ENCODE data around the gene DUSP7.

DUSP7 gene

GRCh38 chr3:52076896-52077780, 20.8 kb upstream of the DUSP7 start:
- Histone ChIP-seq H3K79me2 (ENCODE audit: control insufficient read depth, insufficient read depth, low read length, unreplicated experiment) (no peaks in the 10 kb centered on the region), H3K27ac (ENCODE audit: low read depth, low read length) (no peak overlapping the region), H3K4me3 (ENCODE audit: low read depth, low read length) (no peak overlapping the region), H3K27me3 (ENCODE audit: insufficient read depth, low read length) (no peaks in the 10 kb centered on the region), H2AFZ (ENCODE audit: low read length, unreplicated experiment) (no peak overlapping the region), H3K4me1 (ENCODE audit: control insufficient read depth, insufficient read depth, low read length, unreplicated experiment) (no peaks in the 10 kb centered on the region), H3K36me3 (ENCODE audit: insufficient read depth, low read length) (no peaks in the 10 kb centered on the region)

GRCh38 chr3:52073490-52073889, 17.1 kb upstream of the DUSP7 start:
- H3K36me3 ChIP-seq (ENCODE audit: insufficient read depth, low read length), result no peaks in the 10 kb centered on the region
- no peak overlapping the region for H2AFZ ChIP-seq (ENCODE audit: low read length, unreplicated experiment)
- no peaks in the 10 kb centered on the region for H3K79me2 ChIP-seq (ENCODE audit: control insufficient read depth, insufficient read depth, low read length, unreplicated experiment)
- no peak overlapping the region for H3K4me3 ChIP-seq (ENCODE audit: low read depth, low read length)
- H3K4me1 ChIP-seq (ENCODE audit: control insufficient read depth, insufficient read depth, low read length, unreplicated experiment), result no peaks in the 10 kb centered on the region
- H3K27ac ChIP-seq (ENCODE audit: low read depth, low read length), result no peak overlapping the region
- no peaks in the 10 kb centered on the region for H3K27me3 ChIP-seq (ENCODE audit: insufficient read depth, low read length)

GRCh38 chr3:52072471-52072870, 16.1 kb upstream of the DUSP7 start:
- Histone ChIP-seq H3K4me1 (ENCODE audit: control insufficient read depth, insufficient read depth, low read length, unreplicated experiment) (no peaks in the 10 kb centered on the region), H3K27ac (ENCODE audit: low read depth, low read length) (no peak overlapping the region), H3K79me2 (ENCODE audit: control insufficient read depth, insufficient read depth, low read length, unreplicated experiment) (no peaks in the 10 kb centered on the region), H2AFZ (ENCODE audit: low read length, unreplicated experiment) (no peak overlapping the region), H3K4me3 (ENCODE audit: low read depth, low read length) (no peak overlapping the region), H3K27me3 (ENCODE audit: insufficient read depth, low read length) (no peaks in the 10 kb centered on the region), H3K36me3 (ENCODE audit: insufficient read depth, low read length) (no peaks in the 10 kb centered on the region)

DNA sequence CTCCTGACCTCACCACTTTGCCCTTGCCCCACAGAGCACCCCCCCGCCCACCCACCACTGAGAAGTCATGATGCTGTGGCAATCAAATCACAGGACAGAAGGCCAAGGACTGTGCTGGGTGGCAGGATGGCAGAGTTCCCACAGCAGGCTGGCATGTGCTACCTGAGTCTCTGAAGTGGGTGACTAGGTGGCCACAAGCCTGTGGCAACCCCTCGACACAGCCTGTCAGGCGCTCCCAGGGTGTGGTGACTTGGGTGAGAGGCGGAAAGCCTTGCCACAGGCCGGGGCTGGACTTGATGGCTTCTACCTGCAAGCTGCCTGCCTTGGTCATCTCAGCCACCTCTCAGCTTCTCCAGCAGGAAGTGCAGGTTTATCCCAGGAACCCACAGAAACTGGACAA, 15.6 kb upstream of the DUSP7 start:
- H3K4me1 ChIP-seq (ENCODE audit: control insufficient read depth, insufficient read depth, low read length, unreplicated experiment), result no peaks in the 10 kb centered on the region
- H3K79me2 ChIP-seq (ENCODE audit: control insufficient read depth, insufficient read depth, low read length, unreplicated experiment), result no peaks in the 10 kb centered on the region
- H3K27ac ChIP-seq (ENCODE audit: low read depth, low read length), result no peak overlapping the region
- H3K36me3 ChIP-seq (ENCODE audit: insufficient read depth, low read length), result no peaks in the 10 kb centered on the region
- no peak overlapping the region for H2AFZ ChIP-seq (ENCODE audit: low read length, unreplicated experiment)
- H3K4me3 ChIP-seq (ENCODE audit: low read depth, low read length), result no peak overlapping the region
- no peaks in the 10 kb centered on the region for H3K27me3 ChIP-seq (ENCODE audit: insufficient read depth, low read length)

- H3K27me3 ChIP-seq (ENCODE audit: insufficient read depth, low read length), result no peaks in the 10 kb centered on the region
- H3K27ac ChIP-seq (ENCODE audit: low read depth, low read length), result no peak overlapping the region
- no peaks in the 10 kb centered on the region for H3K79me2 ChIP-seq (ENCODE audit: control insufficient read depth, insufficient read depth, low read length, unreplicated experiment)
- H3K4me1 ChIP-seq (ENCODE audit: control insufficient read depth, insufficient read depth, low read length, unreplicated experiment), result no peaks in the 10 kb centered on the region
- H2AFZ ChIP-seq (ENCODE audit: low read length, unreplicated experiment), result no peak overlapping the region
- H3K36me3 ChIP-seq (ENCODE audit: insufficient read depth, low read length), result no peaks in the 10 kb centered on the region
- H3K4me3 ChIP-seq (ENCODE audit: low read depth, low read length), result no peak overlapping the region
Measured at GRCh38 chr3:52070724-52071621, 14.6 kb upstream of the DUSP7 start.

DNA sequence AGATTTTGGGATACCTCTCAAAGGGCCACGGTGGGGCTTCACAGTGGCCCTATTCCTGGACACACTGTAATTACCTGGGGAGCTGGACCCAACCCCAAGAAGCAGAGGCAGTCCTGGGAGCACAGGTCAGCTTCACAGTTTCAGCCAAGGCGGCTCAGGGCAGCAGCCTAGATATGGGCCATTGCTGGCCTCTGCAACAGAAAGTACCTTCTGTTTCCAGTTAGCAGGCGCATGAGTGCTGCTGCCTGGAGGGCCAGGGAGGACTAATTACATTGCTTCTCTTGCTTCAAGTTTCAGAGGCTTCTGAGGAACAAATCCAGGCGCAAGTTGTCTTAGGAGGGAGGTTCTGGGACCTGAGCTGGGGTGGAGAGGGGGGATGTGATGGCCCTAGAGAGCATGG, 13.5 kb upstream of the DUSP7 start:
- H3K4me1 ChIP-seq (ENCODE audit: control insufficient read depth, insufficient read depth, low read length, unreplicated experiment), result no peaks in the 10 kb centered on the region
- H2AFZ ChIP-seq (ENCODE audit: low read length, unreplicated experiment), result no peak overlapping the region
- no peak overlapping the region for H3K4me3 ChIP-seq (ENCODE audit: low read depth, low read length)
- H3K36me3 ChIP-seq (ENCODE audit: insufficient read depth, low read length), result no peaks in the 10 kb centered on the region
- H3K27ac ChIP-seq (ENCODE audit: low read depth, low read length), result no peak overlapping the region
- H3K27me3 ChIP-seq (ENCODE audit: insufficient read depth, low read length), result no peaks in the 10 kb centered on the region
- H3K79me2 ChIP-seq (ENCODE audit: control insufficient read depth, insufficient read depth, low read length, unreplicated experiment), result no peaks in the 10 kb centered on the region

- H3K27ac ChIP-seq (ENCODE audit: low read depth, low read length), result no peak overlapping the region
- no peaks in the 10 kb centered on the region for H3K36me3 ChIP-seq (ENCODE audit: insufficient read depth, low read length)
- no peak overlapping the region for H3K4me3 ChIP-seq (ENCODE audit: low read depth, low read length)
- no peaks in the 10 kb centered on the region for H3K4me1 ChIP-seq (ENCODE audit: control insufficient read depth, insufficient read depth, low read length, unreplicated experiment)
- H3K27me3 ChIP-seq (ENCODE audit: insufficient read depth, low read length), result no peaks in the 10 kb centered on the region
- H3K79me2 ChIP-seq (ENCODE audit: control insufficient read depth, insufficient read depth, low read length, unreplicated experiment), result no peaks in the 10 kb centered on the region
- H2AFZ ChIP-seq (ENCODE audit: low read length, unreplicated experiment), result no peak overlapping the region
Measured at GRCh38 chr3:52069135-52069534, 12.8 kb upstream of the DUSP7 start.

DNA sequence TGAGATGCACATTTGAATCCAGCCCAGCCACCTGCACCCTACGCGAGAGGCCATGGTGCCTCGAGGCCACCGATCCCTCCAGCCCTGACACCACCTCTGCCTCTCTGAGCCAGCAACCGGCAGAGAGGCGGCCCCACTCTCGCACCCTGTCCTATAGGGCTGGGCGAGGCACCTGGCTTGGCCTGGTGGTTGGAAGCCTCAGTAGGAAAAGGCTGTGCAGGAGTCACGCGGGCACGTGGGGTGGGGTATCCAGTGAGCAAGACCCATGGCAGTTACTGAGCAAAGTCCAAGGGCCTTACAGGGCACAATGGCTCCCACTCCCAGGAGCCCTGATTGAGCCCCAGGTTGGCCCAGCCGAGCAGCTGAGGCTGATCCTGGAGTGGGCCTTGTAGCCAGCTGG, 12.4 kb upstream of the DUSP7 start:
- H2AFZ ChIP-seq (ENCODE audit: low read length, unreplicated experiment), result no peak overlapping the region
- no peaks in the 10 kb centered on the region for H3K4me1 ChIP-seq (ENCODE audit: control insufficient read depth, insufficient read depth, low read length, unreplicated experiment)
- H3K27ac ChIP-seq (ENCODE audit: low read depth, low read length), result no peak overlapping the region
- no peaks in the 10 kb centered on the region for H3K79me2 ChIP-seq (ENCODE audit: control insufficient read depth, insufficient read depth, low read length, unreplicated experiment)
- no peaks in the 10 kb centered on the region for H3K27me3 ChIP-seq (ENCODE audit: insufficient read depth, low read length)
- no peaks in the 10 kb centered on the region for H3K36me3 ChIP-seq (ENCODE audit: insufficient read depth, low read length)
- H3K4me3 ChIP-seq (ENCODE audit: low read depth, low read length), result no peak overlapping the region

GRCh38 chr3:52068055-52068571, 11.7 kb upstream of the DUSP7 start:
- H3K27me3 ChIP-seq (ENCODE audit: insufficient read depth, low read length), result no peaks in the 10 kb centered on the region
- no peak overlapping the region for H3K27ac ChIP-seq (ENCODE audit: low read depth, low read length)
- H3K4me1 ChIP-seq (ENCODE audit: control insufficient read depth, insufficient read depth, low read length, unreplicated experiment), result peaks cover 2% of the 10 kb centered on the region
- H2AFZ ChIP-seq (ENCODE audit: low read length, unreplicated experiment), result no peak overlapping the region
- H3K4me3 ChIP-seq (ENCODE audit: low read depth, low read length), result no peak overlapping the region
- H3K36me3 ChIP-seq (ENCODE audit: insufficient read depth, low read length), result no peaks in the 10 kb centered on the region
- H3K79me2 ChIP-seq (ENCODE audit: control insufficient read depth, insufficient read depth, low read length, unreplicated experiment), result no peaks in the 10 kb centered on the region

DNA sequence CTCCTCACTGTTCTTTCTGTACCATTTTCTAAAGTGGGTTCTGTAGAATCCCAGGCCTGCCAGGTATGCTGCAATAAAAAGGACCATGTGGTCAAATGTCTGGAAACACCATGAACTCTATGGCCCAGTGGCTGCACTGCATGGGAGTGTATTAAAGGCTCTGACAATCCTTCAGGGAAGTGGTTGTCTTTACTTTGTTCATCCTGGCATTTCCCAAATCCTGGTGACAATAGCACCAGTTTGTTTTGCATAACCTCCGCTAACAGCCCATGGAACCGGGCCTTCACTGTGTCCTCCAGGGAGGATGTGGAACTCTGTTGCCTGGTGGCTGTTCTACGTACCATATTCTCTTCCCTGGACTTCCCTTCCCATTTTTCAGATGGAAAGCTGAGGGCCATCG, 11.2 kb upstream of the DUSP7 start:
- no peaks in the 10 kb centered on the region for H3K36me3 ChIP-seq (ENCODE audit: insufficient read depth, low read length)
- no peak overlapping the region for H3K4me3 ChIP-seq (ENCODE audit: low read depth, low read length)
- H3K4me1 ChIP-seq (ENCODE audit: control insufficient read depth, insufficient read depth, low read length, unreplicated experiment), result peaks cover 6% of the 10 kb centered on the region
- H2AFZ ChIP-seq (ENCODE audit: low read length, unreplicated experiment), result no peak overlapping the region
- H3K27ac ChIP-seq (ENCODE audit: low read depth, low read length), result no peak overlapping the region
- no peaks in the 10 kb centered on the region for H3K27me3 ChIP-seq (ENCODE audit: insufficient read depth, low read length)
- no peaks in the 10 kb centered on the region for H3K79me2 ChIP-seq (ENCODE audit: control insufficient read depth, insufficient read depth, low read length, unreplicated experiment)

All from ACC112 (cell line).